WTC11 (cell line): Measurements from ENCODE around the gene GPC2. TPM values are rescaled to one million over a fixed set of nuclear protein-coding genes. Genes with fewer than 3 reads are reported as not detected.

ENCODE experiments used
- ATAC-seq: fragments of 200-7000 bp; cut with Tn5 transposase; 2 replicates; pipeline ENCODE4 v1.10.0; 2021; ENCODE audit warnings: mild to moderate bottlenecking, moderate library complexity
- CTCF ChIA-PET: fragments of 300-600 bp; sonication (Branson Sonifier 250); formaldehyde crosslinking; loops from one replicate; lab custom pipeline; 2021; ENCODE audit warnings: antibody characterized with exemption; lab: Charles Lee
- POLR2A ChIA-PET: fragments of 350-600 bp; sonication (Branson Sonifier 250); formaldehyde crosslinking; loops from one replicate; lab custom pipeline; 2021; ENCODE audit warnings: antibody characterized with exemption; lab: Charles Lee
- DNase-seq: peaks from one replicate; pipeline ENCODE4 v3.0.0; 2021; ENCODE audit warnings: low spot score
- H3K27ac Mint-ChIP-seq: 2 replicates; pipeline ENCODE4 v1.8.0; 2021; ENCODE audit warnings: mixed read lengths
- H3K27me3 Mint-ChIP-seq: 2 replicates; pipeline ENCODE4 v1.8.0; 2021; ENCODE audit warnings: low read depth, mild to moderate bottlenecking, moderate library complexity, mixed read lengths
- H3K36me3 Mint-ChIP-seq: 2 replicates; pipeline ENCODE4 v1.8.0; 2021; ENCODE audit warnings: mixed read lengths
- H3K4me1 Mint-ChIP-seq: 2 replicates; pipeline ENCODE4 v1.8.0; 2022; ENCODE audit warnings: mixed read lengths
- H3K4me3 Mint-ChIP-seq: 2 replicates; pipeline ENCODE4 v1.8.0; 2021; ENCODE audit warnings: mild to moderate bottlenecking, moderate library complexity, mixed read lengths
- H3K9me3 Mint-ChIP-seq: 2 replicates; pipeline ENCODE4 v1.8.0; 2021; ENCODE audit warnings: mixed read lengths
- ATF6 ChIP-seq: sonication (generic); formaldehyde crosslinking; IDR thresholded peaks from 2 replicates; pipeline ENCODE4 v1.8.1; 2023; ENCODE audit warnings: mild to moderate bottlenecking, missing genetic modification reagents
- CREB1 ChIP-seq: sonication (generic); formaldehyde crosslinking; IDR thresholded peaks from 2 replicates; pipeline ENCODE4 v1.8.0; 2023; ENCODE audit warnings: mild to moderate bottlenecking, missing genetic modification reagents
- FOXP1 ChIP-seq: sonication (generic); formaldehyde crosslinking; IDR thresholded peaks from 2 replicates; pipeline ENCODE4 v1.8.0; 2022; ENCODE audit warnings: missing genetic modification reagents, mild to moderate bottlenecking, moderate library complexity, borderline replicate concordance
- FOXP4 ChIP-seq: sonication (generic); formaldehyde crosslinking; IDR thresholded peaks from 2 replicates; pipeline ENCODE4 v1.8.0; 2022; ENCODE audit warnings: mild to moderate bottlenecking, missing genetic modification reagents
- JUN ChIP-seq: sonication (generic); formaldehyde crosslinking; IDR thresholded peaks from 2 replicates; pipeline ENCODE4 v1.8.0; 2023; ENCODE audit warnings: mild to moderate bottlenecking, missing genetic modification reagents
- SP1 ChIP-seq: sonication (generic); formaldehyde crosslinking; conservative IDR thresholded peaks from 2 replicates; pipeline ENCODE4 v1.8.1; 2022; ENCODE audit warnings: missing genetic modification reagents
- TEAD1 ChIP-seq: sonication (generic); formaldehyde crosslinking; IDR thresholded peaks from 2 replicates; pipeline ENCODE4 v1.8.0; 2022; ENCODE audit warnings: mild to moderate bottlenecking, missing genetic modification reagents
- USF1 ChIP-seq: sonication (generic); formaldehyde crosslinking; IDR thresholded peaks from 2 replicates; pipeline ENCODE4 v1.8.0; 2022; ENCODE audit warnings: mild to moderate bottlenecking, missing genetic modification reagents
- ZNF121 ChIP-seq: sonication (generic); formaldehyde crosslinking; IDR thresholded peaks from 2 replicates; pipeline ENCODE4 v1.8.0; 2023; ENCODE audit warnings: missing genetic modification reagents
- ZNF416 ChIP-seq: fragments of 250-450 bp; sonication (Bioruptor Pico); IDR thresholded peaks from 2 replicates; pipeline ENCODE4 v1.9.0; 2021; ENCODE audit warnings: mild to moderate bottlenecking, inconsistent platforms
- total RNA-seq: library from RNA; stranded (reverse); gene quantifications from 3 replicates; pipeline ENCODE4 v1.2.3, GENCODE V29; 2021
- TF ChIP-seq, protein P1 (sequence below): fragments of 250-450 bp; sonication (Bioruptor Pico); IDR thresholded peaks from 2 replicates; pipeline ENCODE4 v1.9.0; 2021; ENCODE audit warnings: mild to moderate bottlenecking
- TF ChIP-seq, protein P2 (sequence below): sonication (generic); formaldehyde crosslinking; IDR thresholded peaks from 2 replicates; pipeline ENCODE4 v1.8.1; 2023; ENCODE audit warnings: mild to moderate bottlenecking, missing genetic modification reagents, moderate library complexity

The GPC2 gene
- total RNA-seq, 1 experiment from 2014 or later = 52.1 TPM

DNA sequence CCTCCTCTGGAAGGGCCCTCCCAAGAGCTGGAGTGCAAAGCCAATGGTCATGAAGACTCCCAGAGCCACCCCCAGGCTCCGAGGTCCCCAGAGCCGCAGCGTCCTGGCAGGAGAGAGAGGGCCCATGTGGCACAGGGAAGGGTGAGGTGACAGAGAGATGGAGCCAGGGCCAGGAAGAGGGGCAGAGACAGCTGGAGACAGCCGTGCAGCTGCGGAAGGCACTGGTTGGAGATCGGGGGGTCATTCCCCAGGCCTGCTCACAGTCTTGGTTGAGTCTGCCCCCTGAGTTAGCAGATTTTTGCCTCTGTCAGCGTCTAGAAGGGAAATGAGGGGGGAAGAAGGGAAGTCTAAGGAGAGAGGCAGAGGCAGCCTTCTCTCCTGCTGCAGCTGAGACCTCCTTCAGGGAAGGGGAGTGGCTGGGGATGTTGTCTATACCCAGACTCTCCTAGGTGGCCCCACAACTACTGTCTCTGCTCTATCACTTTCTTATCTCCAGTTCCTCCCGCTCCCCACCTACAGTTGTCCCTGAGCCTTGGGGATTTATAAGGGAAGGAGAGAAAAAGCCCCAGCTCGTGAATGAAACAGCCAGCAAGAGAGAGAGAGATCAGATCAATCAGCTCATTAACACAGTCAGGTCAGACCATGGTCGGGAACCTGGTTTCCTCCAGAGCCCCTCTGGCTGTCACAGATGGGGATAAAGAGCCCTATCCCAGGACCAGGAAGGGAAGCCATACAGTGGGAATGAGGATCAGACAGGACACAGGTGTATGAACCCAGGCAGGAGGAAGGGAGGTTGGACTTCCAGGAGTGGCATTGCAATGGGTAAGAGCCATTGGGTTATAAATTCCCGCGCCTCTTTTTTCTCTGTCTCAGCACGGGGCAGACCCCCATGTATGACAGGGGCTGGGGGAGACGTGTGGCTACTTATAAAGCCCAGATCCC, 9.9 kb downstream of the GPC2 start (continued):
- no peak for TF ChIP-seq FOXP4 (CRISPR knock-in tag)
- no peak for TF ChIP-seq ZNF416 (CRISPR knock-in tag)
- no peak for TF ChIP-seq ATF6 (CRISPR knock-in tag)

- no peak overlapping the region for H3K27ac Mint-ChIP-seq
- POLR2A ChIA-PET = interaction anchor here (1.0 kb wide), 1 partner anchor 17 kb away, joined by 3 read pairs; the partner anchor contains the start of gene LAMTOR4
Measured at GRCh38 chr7:100166317-100166940, 10.8 kb downstream of the GPC2 start.

DNA sequence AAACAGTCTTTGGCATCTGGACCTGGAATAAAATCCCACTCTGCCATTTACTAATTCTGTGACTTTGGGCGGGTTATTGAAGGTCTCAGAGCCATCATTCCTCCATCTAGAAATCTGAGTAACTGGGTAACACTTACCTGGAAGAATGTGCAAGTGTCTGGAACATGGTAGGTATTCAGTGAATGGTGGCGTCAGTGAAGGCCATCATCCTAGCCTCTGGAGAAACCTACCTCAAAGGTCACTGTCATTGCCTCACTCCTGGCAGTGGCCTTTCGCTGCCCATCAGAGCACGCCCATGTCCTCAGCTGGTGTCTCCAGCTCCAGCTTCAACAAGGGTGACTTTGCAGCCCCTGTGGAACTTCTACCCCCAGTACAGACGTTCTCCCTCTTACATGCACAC, 13.3 kb downstream of the GPC2 start:
- Mint-ChIP-seq H3K36me3 (no peaks in the 10 kb centered on the region), H3K27ac (peak overlapping the region; percentile 16; the same call in 1 of the 2 replicates), H3K4me1 (peaks cover 42% of the 10 kb centered on the region), H3K27me3 (peaks cover 28% of the 10 kb centered on the region), H3K4me3 (no peak overlapping the region), H3K9me3 (no peaks in the 10 kb centered on the region)
- no peak for TF ChIP-seq CREB1 (CRISPR knock-in tag)
- TF ChIP-seq SP1 (CRISPR knock-in tag) = no peak
- TF ChIP-seq, protein P1, sequence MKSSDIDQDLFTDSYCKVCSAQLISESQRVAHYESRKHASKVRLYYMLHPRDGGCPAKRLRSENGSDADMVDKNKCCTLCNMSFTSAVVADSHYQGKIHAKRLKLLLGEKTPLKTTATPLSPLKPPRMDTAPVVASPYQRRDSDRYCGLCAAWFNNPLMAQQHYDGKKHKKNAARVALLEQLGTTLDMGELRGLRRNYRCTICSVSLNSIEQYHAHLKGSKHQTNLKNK (CRISPR knock-in tag) = no peak
- TF ChIP-seq JUN = no peak
- DNase-seq = no peak
- POLR2A ChIA-PET = interaction anchor here (0.7 kb wide), 2 partner anchors 62 to 244 kb away, joined by 4 to 6 read pairs; partner anchors contain the start of genes AP4M1 and MCM7
- CTCF ChIA-PET = interaction anchor here (0.5 to 1.2 kb wide), 2 partner anchors 11 to 14 kb away, joined by 3 to 4 read pairs; partner anchors contain the start of genes GPC2 and STAG3
- no peak for ATAC-seq

More at GRCh38 chr7:100166317-100166940, 10.8 kb downstream of the GPC2 start:
- Mint-ChIP-seq H3K27me3 (peaks cover 29% of the 10 kb centered on the region), H3K9me3 (no peaks in the 10 kb centered on the region)
- TF ChIP-seq FOXP1 (CRISPR knock-in tag) (0 out of 2 replicates have a peak, but pooled peaks have one; percentile 39), ZNF121 (CRISPR knock-in tag) (no peak)
- TF ChIP-seq, all 79 proteins: peak for 1
- no peak for DNase-seq
- Mint-ChIP-seq H3K4me1 (peaks cover 54% of the 10 kb centered on the region), H3K4me3 (peak overlapping the region; percentile 87), H3K36me3 (no peaks in the 10 kb centered on the region)
- CTCF ChIA-PET = interaction anchor here (0.5 to 4.6 kb wide), 4 partner anchors 18 to 279 kb away, joined by 3 to 54 read pairs (median 15); partner anchors contain the start of gene LAMTOR4
- no peak for ATAC-seq

DNA sequence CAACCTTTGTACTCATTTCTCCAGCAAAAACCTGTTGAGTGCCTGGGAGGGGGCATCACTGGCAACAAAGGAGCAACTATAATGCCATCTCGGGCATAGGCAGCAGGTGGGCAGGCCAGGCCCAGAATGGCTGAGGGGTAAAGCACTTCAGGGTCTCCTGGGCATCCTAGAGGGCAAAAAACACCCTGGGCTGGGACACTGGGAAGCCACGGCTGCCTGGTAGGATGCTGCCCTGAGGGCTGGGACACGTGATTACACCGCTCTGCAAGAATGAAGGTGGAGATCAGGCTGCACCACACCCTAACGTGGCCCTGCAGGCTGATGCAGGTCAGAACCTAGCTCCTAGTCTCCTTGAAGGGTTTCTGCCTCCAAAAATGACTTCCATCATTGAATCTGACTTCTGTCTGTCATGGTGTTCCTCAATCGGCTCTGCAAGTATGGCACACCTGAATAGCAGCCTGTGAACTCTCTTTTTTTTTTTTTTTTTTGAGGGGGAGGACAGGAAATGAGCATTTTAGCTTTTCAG, 14.1 kb downstream of the GPC2 start:
- no peak for TF ChIP-seq TEAD1 (CRISPR knock-in tag)
- TF ChIP-seq USF1 (CRISPR knock-in tag) = peak; percentile 59
- TF ChIP-seq, protein P2, sequence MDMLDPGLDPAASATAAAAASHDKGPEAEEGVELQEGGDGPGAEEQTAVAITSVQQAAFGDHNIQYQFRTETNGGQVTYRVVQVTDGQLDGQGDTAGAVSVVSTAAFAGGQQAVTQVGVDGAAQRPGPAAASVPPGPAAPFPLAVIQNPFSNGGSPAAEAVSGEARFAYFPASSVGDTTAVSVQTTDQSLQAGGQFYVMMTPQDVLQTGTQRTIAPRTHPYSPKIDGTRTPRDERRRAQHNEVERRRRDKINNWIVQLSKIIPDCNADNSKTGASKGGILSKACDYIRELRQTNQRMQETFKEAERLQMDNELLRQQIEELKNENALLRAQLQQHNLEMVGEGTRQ (CRISPR knock-in tag) = peak; percentile 66; the same call in 1 of the 2 replicates
- ChIA-PET CTCF (interaction anchor here (1.2 kb wide), 1 partner anchor 14 kb away, joined by 4 read pairs; the partner anchor contains the start of genes GPC2 and STAG3), POLR2A (interaction anchor here (0.7 kb wide), 2 partner anchors 62 to 245 kb away, joined by 4 to 6 read pairs; partner anchors contain the start of genes AP4M1 and MCM7)
- ATAC-seq (peak; percentile 11), DNase-seq (no peak)
- H3K27me3 Mint-ChIP-seq = peaks cover 26% of the 10 kb centered on the region
- no peaks in the 10 kb centered on the region for H3K9me3 Mint-ChIP-seq
- H3K4me1 Mint-ChIP-seq = peaks cover 36% of the 10 kb centered on the region
- no peaks in the 10 kb centered on the region for H3K36me3 Mint-ChIP-seq
- H3K4me3 Mint-ChIP-seq = no peak overlapping the region
- no peak overlapping the region for H3K27ac Mint-ChIP-seq
